Heart right ventricle (tissue), 16 donors: Measurements from ENCODE around the gene HCN3. TPM values are rescaled to one million over a fixed set of nuclear protein-coding genes. Genes with fewer than 3 reads are reported as not detected.
"Not testable (repeated sequence)": the region's sequence is repeated elsewhere in the genome, so short reads cannot be mapped to it uniquely, and the experiment has no call there.

ENCODE experiments used
- ATAC-seq, 8 donors: fragments of 200-7000 bp; cut with Tn5 transposase; one replicate each; pipeline ENCODE4 v1.9.1; 2020; ENCODE audit warnings: mild to moderate bottlenecking in 8 of 8, moderate library complexity in 8 of 8, moderate number of reproducible peaks in 1 of 8
- DNase-seq, 2 donors: peaks; one replicate each; pipeline ENCODE4 v3.0.0-alpha.2; 2020
- H3K27ac ChIP-seq, 10 donors: fragments of 200-600 bp; sonication (generic) in 2 of 10; one replicate each; pipeline versions ENCODE4 v1.5.0 to v1.8.0; 2020 to 2022; ENCODE audit warnings: mild to moderate bottlenecking in 3 of 10
- H3K27me3 ChIP-seq, 7 donors: fragments of 200-600 bp; one replicate each; pipeline ENCODE4 v1.8.0; 2021 to 2022; ENCODE audit warnings: mild to moderate bottlenecking in 2 of 7
- H3K36me3 ChIP-seq, 9 donors: fragments of 200-600 bp; sonication (generic) in 1 of 9; one replicate each; pipeline versions ENCODE4 v1.5.0 to v1.8.0; 2020 to 2022; ENCODE audit warnings: mild to moderate bottlenecking in 2 of 9
- H3K4me1 ChIP-seq, 9 donors: fragments of 200-600 bp; sonication (generic) in 1 of 9; one replicate each; pipeline versions ENCODE4 v1.5.0 to v1.8.0; 2020 to 2022; ENCODE audit warnings: mild to moderate bottlenecking in 4 of 9
- H3K4me3 ChIP-seq, 10 donors: fragments of 200-600 bp; sonication (generic) in 2 of 10; one replicate each; pipeline versions ENCODE4 v1.5.0 to v1.8.0; 2020 to 2022; ENCODE audit warnings: mild to moderate bottlenecking in 7 of 10, moderate library complexity in 2 of 10
- H3K9me3 ChIP-seq, 11 donors: fragments of 200-600 bp in 10 of 11; sonication (generic) in 2 of 11; one replicate each; pipeline versions ENCODE4 v1.5.0 to v1.8.0; 2013 to 2022; ENCODE audit warnings: mild to moderate bottlenecking in 2 of 11, control low read depth in 1 of 11, moderate library complexity in 1 of 11
- CTCF ChIP-seq, 9 donors: fragments of 200-600 bp; sonication (generic) in 2 of 9; IDR thresholded peaks; one replicate each; pipeline versions ENCODE4 v1.5.0 to v1.8.0; 2021 to 2022; ENCODE audit warnings: antibody characterized with exemption in 9 of 9, mild to moderate bottlenecking in 5 of 9, moderate library complexity in 1 of 9
- WGBS, 2 donors: extraction: QIAGEN DNeasy Blood & Tissue Kit; methylation state at CpG; one replicate each; pipeline ENCODE4 v1.1.7; 2013; ENCODE audit warnings: inconsistent platforms in 1 of 2; 5-methylcytosine and 5-hydroxymethylcytosine counted together
- intact Hi-C, 10 donors: fragments of 100-400 bp; cut with DNase I; formaldehyde crosslinking; loops; one replicate each; pipeline versions ENCODE4 v1.11.1 to v1.14.2; 2022
- polyA plus RNA-seq, 2 donors: library from polyadenylated mRNA; stranded (reverse); fragments of 200-250 nt; gene quantifications; one replicate each; pipeline ENCODE4 v1.2.3, GENCODE V29; 2013
- total RNA-seq, 10 donors: library from RNA; stranded (reverse); fragmentation: NEBNext Ultra II Directional in 3 of 10; extraction: Animal tissue kit (Norgen Biotek cat#: 25700) in 3 of 10; gene quantifications; one replicate each; pipeline versions ENCODE4 v1.2.1 to v1.2.4, GENCODE V29; 2021 to 2023
- donor health status: Arrhythmogenic right ventricular cardiomyopathy.
- donor health status: ischemic (EF 13 %, LVEDD 7.1; RV severe dilation, severe dysfunction).
- donor health status: healthy with polysubstance abuse.
- donor health status: DM: no; HTN: yes; CAD: no.
- donor health status: DM: no; HTN: no; CAD: no.
- donor health status: ischemic (EF 25% LVEDD 6.9; RV normal size, moderate dysfunction).
- donor health status: ischemic (EF 25% LVEDD 5.7; RV mildly dilated, moderate dysfunction).
- donor health status: healthy.
- donor health status: DM: yes; HTN: yes; CAD: no.
- donor health status: Ischemic cardiomyopathy.
- donor health status: ischemic (EF 35%, LVEDD 5.7; RV mildly dilated, moderate dysfunction).
- donor health status: nonischemic (EF 11% LVEDD 7.7; RV severe dilation, severe dysfunction).
- donor health status: DM: yes; HTN: yes; CAD: no.
- donor health status: PGD.
- donor health status: ischemic (EF 29% LVEDD 5.4; RV normal size, mild dysfunction).
- donor health status: nonischemic (EF 23%, LVEDD 6.1; RV moderate dilation, normal function).

HCN3 gene
- total and polyA plus RNA-seq, 12 donors, result 0.68 to 3.2 (median 1.0) TPM

GRCh38 chr1:155244368-155245162, 32.7 kb upstream of the HCN3 start:
- Histone ChIP-seq H3K27ac (peak overlapping the region; percentile 71 to 96 (median 92)), H3K4me1 (peaks cover 3 to 47% (median 28%) of the 10 kb centered on the region in 9 donors), H3K36me3 (peaks cover 0 to 30% (median 4%) of the 10 kb centered on the region in 9 donors), H3K9me3 (no peaks in the 10 kb centered on the region), H3K4me3 (peak overlapping the region; percentile 27 to 84 (median 69)), H3K27me3 (no peaks in the 10 kb centered on the region)
- DNase-seq (peak; percentile 95 to 99), ATAC-seq (peak; percentile 91 to 97 (median 96))
- TF ChIP-seq CTCF (IDR thresholded peaks at IDR 0.05), result peak in 5 of 9 donors; percentile 24 to 46 (median 39)
- intact Hi-C loops, result loop anchor here in 4 of 10 donors (1.0 to 5.0 kb wide), 3 partner anchors 36 to 348 kb away; partner anchors contain the start of genes MTX1 (in 4 of the 4) and THBS3 (in 3 of the 4)
- 0% methylated on average over 53 of the region's 53 CpGs for WGBS, 2 donors

- Histone ChIP-seq H3K27ac (peak overlapping the region; percentile 71 to 96 (median 92)), H3K27me3 (no peaks in the 10 kb centered on the region), H3K36me3 (peaks cover 0 to 25% (median 4%) of the 10 kb centered on the region in 9 donors), H3K4me1 (peaks cover 3 to 42% (median 26%) of the 10 kb centered on the region in 9 donors), H3K9me3 (no peaks in the 10 kb centered on the region), H3K4me3 (peak overlapping the region in 9 of 10 donors; percentile 46 to 84 (median 70))
- WGBS, 2 donors, result 62 to 66% methylated on average over 8 of the region's 8 CpGs
- no peak for ATAC-seq
- no peak for DNase-seq
- intact Hi-C loops, result loop anchor here in 1 of 10 donors (5.0 kb wide), 1 partner anchor 347 kb away; no protein-coding TSS in a partner anchor
- no peak for TF ChIP-seq CTCF (IDR thresholded peaks at IDR 0.05)
These were observed 32.1 kb upstream of the HCN3 start for GRCh38 chr1:155245163-155245524.

DNA sequence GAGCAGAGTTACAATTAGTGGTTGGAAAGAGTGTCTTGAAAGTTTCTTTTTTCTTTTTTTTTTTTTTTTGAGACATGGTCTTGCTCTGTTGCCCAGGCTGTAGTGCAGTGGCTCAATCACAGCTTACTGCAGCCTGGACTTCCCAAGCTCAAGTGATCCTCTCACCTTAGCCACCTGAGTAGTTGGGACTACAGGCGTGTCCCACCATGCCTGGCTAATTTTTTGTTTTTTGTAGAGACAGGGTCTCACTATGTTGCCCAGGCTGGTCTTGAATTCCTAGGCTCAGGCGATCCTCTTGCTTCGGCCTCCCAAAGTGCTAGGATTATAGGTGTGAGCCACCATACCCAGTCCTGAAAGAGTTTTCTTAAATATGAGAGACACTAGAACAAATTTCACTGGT, 30.5 kb upstream of the HCN3 start:
- peaks cover 4 to 40% (median 23%) of the 10 kb centered on the region in 9 donors for H3K4me1 ChIP-seq

GRCh38 chr1:155247667-155248553, 29.4 kb upstream of the HCN3 start:
- Histone ChIP-seq H3K27me3 (no peaks in the 10 kb centered on the region), H3K4me1 (peaks cover 4 to 38% (median 22%) of the 10 kb centered on the region in 9 donors), H3K36me3 (peaks cover 0 to 25% (median 4%) of the 10 kb centered on the region in 9 donors), H3K4me3 (no peak overlapping the region), H3K27ac (peak overlapping the region in 1 of 10 donors; percentile 58), H3K9me3 (no peaks in the 10 kb centered on the region)
- TF ChIP-seq CTCF (IDR thresholded peaks at IDR 0.05), result no peak
- intact Hi-C loops, result loop anchor here in 1 of 10 donors (5.0 kb wide), 1 partner anchor 344 kb away; no protein-coding TSS in a partner anchor
- WGBS, 2 donors, result 83 to 84% methylated on average over 26 of the region's 26 CpGs
- no peak for DNase-seq
- no peak for ATAC-seq

More for the DNA sequence above, 30.5 kb upstream of the HCN3 start:
- DNase-seq, H3K4me3 ChIP-seq, H3K27ac ChIP-seq, ATAC-seq, H3K9me3 ChIP-seq, H3K27me3 ChIP-seq: not testable (repeated sequence)
- intact Hi-C loops, result loop anchor here in 1 of 10 donors (5.0 kb wide), 1 partner anchor 346 kb away; no protein-coding TSS in a partner anchor
- 97% methylated on average over 3 of the region's 3 CpGs for WGBS, 2 donors
- H3K36me3 ChIP-seq, result peaks cover 0 to 25% (median 4%) of the 10 kb centered on the region in 9 donors
